ENCODE results near the gene DEFB129.
A peak's percentile ranks its signal among the peaks of the same experiment; 100 is the strongest.
"Not testable (repeated sequence)": the region's sequence is repeated elsewhere in the genome, so short reads cannot be mapped to it uniquely, and the experiment has no call there.

Gene DEFB129

GRCh38 chr20:253447-253846, 26.4 kb downstream of the DEFB129 start:
- not testable (repeated sequence) for DNase-seq (ENCODE audit: low spot score)

DNA sequence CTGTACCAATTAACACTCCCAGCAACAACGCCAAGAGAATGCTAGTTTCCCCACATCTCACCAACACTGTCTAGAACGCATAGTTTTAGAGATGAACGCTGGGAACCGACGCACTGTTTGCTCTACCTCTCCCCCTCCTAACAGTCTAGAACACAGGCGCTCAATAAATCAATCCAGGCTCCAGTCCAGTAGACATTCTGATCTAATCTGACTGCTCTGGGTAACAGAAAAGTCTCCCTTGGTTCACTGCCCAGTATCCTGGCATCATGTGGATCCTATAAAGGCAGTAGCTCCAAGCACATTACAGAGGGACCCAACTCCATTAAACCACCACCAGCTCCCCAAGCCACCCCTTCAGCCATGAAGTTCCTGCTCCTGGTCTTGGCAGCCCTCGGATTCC, 30.4 kb downstream of the DEFB129 start, which contains the start of gene DEFB132:
TSS of gene DEFB132 (plus strand) at position 306 of the 400 bp plus-strand sequence. CDS start at position 361, 55 bp downstream.
- no peak for DNase-seq (ENCODE audit: low spot score)

DNA sequence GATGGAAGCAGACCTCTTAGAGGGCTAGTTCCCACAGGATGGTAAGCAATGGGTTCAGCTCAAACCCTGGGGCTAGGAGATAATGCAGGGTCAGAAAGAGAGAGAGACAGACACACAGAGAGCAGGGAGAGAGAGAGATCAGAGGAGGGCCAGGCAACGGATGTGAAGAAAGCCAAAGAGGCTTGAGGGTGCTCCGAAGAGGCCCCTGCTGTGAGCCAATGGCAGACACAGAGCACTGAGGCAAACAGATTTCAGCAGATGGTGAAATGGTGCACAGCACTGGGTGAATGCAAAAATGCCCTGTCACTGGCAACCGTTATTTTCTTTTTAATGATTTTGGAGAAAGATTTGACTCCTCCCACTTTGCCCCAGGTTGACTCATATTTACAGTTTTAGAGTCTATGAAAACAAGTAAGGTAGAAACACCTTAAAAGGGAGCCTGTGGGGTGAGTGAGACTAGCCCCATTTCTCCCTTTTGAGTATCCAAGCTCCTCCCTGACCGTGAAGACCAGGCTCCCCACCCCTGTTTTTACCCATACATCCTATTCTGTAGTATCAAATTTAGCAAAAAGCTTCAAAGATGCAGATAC, 31.3 kb downstream of the DEFB129 start:
- DNase-seq (ENCODE audit: low spot score) = no peak

DNA sequence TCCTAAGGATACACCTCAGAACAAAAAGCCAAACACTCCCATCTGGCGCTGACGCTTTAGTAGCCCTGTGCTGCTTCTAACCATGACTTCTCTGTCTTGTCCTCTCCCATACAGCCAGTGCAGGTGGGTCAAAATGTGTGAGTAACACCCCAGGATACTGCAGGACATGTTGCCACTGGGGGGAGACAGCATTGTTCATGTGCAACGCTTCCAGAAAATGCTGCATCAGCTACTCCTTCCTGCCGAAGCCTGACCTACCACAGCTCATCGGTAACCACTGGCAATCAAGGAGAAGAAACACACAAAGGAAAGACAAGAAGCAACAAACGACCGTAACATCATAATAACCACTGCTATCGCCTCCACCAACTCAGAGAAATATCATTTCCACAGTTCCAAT, 31.9 kb downstream of the DEFB129 start:
- no peak for DNase-seq (ENCODE audit: low spot score)

GRCh38 chr20:259981-260380, 32.9 kb downstream of the DEFB129 start:
- no peak for DNase-seq (ENCODE audit: low spot score)

DNA sequence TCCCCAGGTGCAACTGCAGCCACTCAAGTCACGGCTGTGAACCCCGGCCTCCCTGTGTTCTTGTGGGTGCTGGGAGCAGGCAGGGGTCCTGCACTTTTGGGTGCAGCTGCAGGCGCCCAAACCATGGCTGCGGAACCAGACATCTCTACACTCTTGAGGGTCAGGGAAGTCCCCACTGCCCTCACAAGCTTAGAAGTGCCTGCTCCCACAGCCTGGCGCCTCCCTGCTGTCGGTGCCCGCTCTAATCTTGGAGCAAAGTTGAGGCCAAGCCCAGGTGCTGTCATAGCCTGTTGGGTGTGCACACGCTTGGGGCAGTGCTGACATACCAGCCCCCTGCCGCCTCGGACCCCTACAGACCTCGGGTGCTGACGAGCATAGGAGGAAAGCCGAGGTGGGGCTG, 36.6 kb downstream of the DEFB129 start:
- DNase-seq (ENCODE audit: low spot score) = no peak

GRCh38 chr20:266596-267562, 39.8 kb downstream of the DEFB129 start:
- DNase-seq (ENCODE audit: low spot score) = peak; percentile 97

- DNase-seq (ENCODE audit: low spot score) = no peak
Observed at GRCh38 chr20:270517-270916, 43.5 kb downstream of the DEFB129 start.

GRCh38 chr20:271069-271468, 44.0 kb downstream of the DEFB129 start:
- DNase-seq (ENCODE audit: low spot score) = no peak

DNA sequence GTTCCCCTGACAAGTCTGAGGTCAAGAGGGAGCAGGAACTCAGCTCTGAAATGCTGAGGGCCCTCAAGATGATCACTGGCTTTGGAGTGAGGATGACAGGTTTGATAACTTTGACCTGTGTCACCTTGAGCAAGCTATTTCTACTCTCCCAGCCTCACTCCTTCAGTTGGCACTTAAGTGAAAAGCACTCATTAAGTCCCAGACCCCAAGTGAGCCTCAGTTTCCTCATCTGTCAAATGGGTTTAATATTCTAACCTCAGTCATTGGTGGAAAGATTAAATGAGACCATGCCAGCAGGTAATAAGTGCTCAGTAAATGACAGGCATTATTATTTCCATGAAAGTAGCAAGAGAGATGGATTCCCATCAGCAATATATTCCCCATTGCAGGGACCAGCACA, 44.5 kb downstream of the DEFB129 start:
- no peak for DNase-seq (ENCODE audit: low spot score)

- DNase-seq (ENCODE audit: low spot score) = no peak
Observed at GRCh38 chr20:272718-273117, 45.7 kb downstream of the DEFB129 start.

- no peak for DNase-seq (ENCODE audit: low spot score)
Observed at GRCh38 chr20:273884-274283, 46.8 kb downstream of the DEFB129 start.

DNA sequence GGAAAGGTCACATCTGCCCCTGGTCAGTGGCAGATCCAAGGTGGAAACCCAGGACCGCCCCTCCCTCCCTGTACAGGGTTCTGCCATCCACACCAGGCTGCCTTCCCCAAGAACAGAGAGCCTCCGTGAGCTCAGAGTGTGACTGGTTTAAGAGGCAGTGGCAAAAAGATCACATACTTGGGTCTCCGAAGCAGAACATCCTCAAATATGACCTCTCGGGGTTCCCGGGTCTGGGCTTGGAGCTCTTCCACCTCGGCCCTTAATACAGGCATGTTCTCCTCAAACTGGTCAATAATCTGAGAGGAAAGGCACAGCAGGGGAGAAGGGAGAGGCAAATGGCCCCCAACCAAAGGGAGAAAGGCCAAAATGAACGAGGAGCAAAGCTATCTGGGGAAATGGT, 48.7 kb downstream of the DEFB129 start:
- peak; percentile 10 for DNase-seq (ENCODE audit: low spot score)

GRCh38 chr20:276620-277495, 49.8 kb downstream of the DEFB129 start:
- DNase-seq (ENCODE audit: low spot score) = peak; percentile 29

DNA sequence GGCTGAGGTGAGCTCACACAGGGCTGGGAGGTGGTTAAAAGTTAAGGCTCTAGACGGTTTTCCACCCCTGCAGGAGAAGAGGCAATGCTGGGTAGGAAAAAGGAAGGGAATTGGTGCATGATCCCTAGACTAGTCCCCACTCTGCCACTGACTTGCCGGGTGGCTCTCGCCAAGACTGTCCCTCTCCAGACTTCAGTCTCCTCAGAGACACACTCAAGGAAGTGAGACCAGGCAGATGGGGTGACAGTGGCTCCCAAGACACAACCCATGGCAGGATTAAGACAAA, 50.4 kb downstream of the DEFB129 start:
- no peak for DNase-seq (ENCODE audit: low spot score)

DNA sequence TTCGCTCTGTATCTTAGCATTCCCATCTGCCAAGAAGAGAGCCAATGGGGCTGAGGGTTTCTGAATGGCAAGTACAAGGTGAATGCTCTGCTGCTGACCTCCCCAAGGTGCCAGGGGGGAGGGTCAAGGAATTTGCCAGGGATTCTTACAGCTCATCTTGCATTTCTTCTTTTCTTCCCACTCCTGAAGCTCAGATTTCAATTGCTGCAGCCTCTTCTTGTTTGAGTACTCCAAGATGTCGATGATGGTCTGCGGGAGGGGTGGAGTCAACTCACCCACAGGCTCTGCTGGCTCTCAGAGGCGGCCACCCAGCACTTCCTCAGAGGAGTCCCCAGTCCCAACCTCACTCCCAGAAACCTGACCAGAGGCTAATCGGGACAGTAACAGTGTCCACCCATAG, 51.1 kb downstream of the DEFB129 start:
- no peak for DNase-seq (ENCODE audit: low spot score)

DNA sequence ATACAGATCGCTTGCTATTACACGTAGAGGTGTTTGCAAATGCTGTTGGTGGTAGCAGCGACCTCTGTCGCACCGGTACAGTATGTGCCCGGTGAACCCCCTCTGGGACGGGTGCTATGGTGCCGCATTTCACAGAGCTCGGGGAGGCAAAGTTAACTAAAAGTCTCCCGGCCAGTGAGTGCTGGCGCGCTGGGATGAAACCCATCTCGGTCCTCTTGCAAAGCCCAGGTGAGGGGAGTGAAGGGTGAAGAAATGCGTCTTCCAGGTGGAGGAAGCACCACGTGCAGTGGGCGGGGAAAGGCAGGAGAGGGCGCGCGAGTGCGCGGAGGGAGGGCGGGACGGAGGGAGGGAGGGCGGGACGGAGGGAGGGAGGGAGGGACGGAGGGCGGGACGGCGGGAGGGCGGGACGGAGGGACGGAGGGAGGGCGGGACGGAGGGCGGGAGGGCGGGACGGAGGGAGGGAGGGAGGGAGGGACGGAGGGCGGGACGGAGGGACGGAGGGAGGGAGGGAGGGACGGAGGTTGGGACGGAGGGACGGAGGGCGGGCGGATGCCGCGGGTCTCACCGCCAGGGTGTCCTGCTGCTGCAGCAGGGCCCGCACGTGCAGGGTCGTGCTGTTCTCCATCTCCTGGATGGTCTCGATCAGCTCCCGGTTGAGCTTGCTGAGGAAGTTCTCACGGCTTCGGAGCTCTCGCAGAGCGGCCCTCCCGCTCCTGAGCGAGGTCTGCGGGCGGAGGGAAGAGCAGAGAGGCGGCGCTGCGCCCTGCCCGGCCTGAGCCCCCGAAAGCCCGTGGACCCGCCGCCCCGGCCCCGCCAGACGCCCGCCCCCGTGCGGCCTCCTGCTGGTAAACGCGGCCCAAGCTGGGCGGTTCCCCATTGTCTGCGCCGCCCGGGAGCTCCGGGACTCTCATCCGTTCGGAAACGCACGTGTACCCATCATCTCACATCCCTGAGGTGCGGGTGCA, 51.8 kb downstream of the DEFB129 start:
- peak; percentile 55 for DNase-seq (ENCODE audit: low spot score)

All from ecto neural progenitor cell (in vitro differentiated cells).